Vagina (tissue), 2 donors: ENCODE results near the gene RFTN1. TPM values are rescaled to one million over a fixed set of nuclear protein-coding genes. Genes with fewer than 3 reads are reported as not detected.

Experiments
- DNase-seq, 2 donors: peaks; one replicate each; pipeline ENCODE4 v3.0.0-alpha.2; 2017; ENCODE audit errors: extremely low spot score in 2 of 2
- H3K27ac ChIP-seq: fragments of 200-600 bp; sonication (generic); one replicate; pipeline ENCODE4 v1.5.1; 2019
- H3K27me3 ChIP-seq: fragments of 200-600 bp; sonication (generic); one replicate; pipeline ENCODE4 v1.5.1; 2019
- H3K36me3 ChIP-seq, 2 donors: fragments of 200-600 bp; sonication (generic); one replicate each; pipeline ENCODE4 v1.5.1; 2017 to 2019
- H3K4me1 ChIP-seq: fragments of 200-600 bp; sonication (generic); one replicate; pipeline ENCODE4 v1.5.1; 2019
- H3K4me3 ChIP-seq, 2 donors: fragments of 200-600 bp; sonication (generic); 1 replicate in 1 of 2; 2 replicates in 1 of 2; pipeline ENCODE4 v1.5.1; 2016 to 2019
- H3K9me3 ChIP-seq: fragments of 200-600 bp; sonication (generic); one replicate; pipeline ENCODE4 v1.5.1; 2019
- POLR2A ChIP-seq, 2 donors: fragments of 450-650 bp; IDR thresholded peaks; one replicate each; pipeline ENCODE4 v1.6.1; 2017; ENCODE audit warnings: antibody characterized with exemption in 2 of 2, mild to moderate bottlenecking in 2 of 2, moderate library complexity in 2 of 2
- POLR2AphosphoS5 ChIP-seq, 2 donors: sonication (generic); formaldehyde crosslinking; IDR thresholded peaks; one replicate each; pipeline ENCODE4 v1.9.0; 2017; ENCODE audit warnings: antibody characterized with exemption in 2 of 2, mild to moderate bottlenecking in 2 of 2, low read depth in 1 of 2; ENCODE audit not compliant: insufficient read depth in 1 of 2
- intact Hi-C: fragments of 100-400 bp; cut with DNase I; formaldehyde crosslinking; loops from one replicate; pipeline ENCODE4 v1.15.1; 2023
- total RNA-seq: library from RNA; depleted of rRNA; stranded (reverse); fragments of >200 nt; gene quantifications from one replicate; pipeline ENCODE4 v1.2.3, GENCODE V29; 2016
- TF ChIP-seq, protein P1 (sequence below), 3 experiments: fragments of 450-650 bp in 2 of 3; fragments of 200-600 bp in 1 of 3; sonication (generic) in 1 of 3; IDR thresholded peaks; one replicate each; pipeline ENCODE4 v1.5.1; 2017 to 2019; ENCODE audit warnings: antibody characterized with exemption in 3 of 3, mild to moderate bottlenecking in 2 of 3, moderate library complexity in 2 of 3

Gene RFTN1
- total RNA-seq, 1 donor from 2014 or later = 47.4 TPM

DNA sequence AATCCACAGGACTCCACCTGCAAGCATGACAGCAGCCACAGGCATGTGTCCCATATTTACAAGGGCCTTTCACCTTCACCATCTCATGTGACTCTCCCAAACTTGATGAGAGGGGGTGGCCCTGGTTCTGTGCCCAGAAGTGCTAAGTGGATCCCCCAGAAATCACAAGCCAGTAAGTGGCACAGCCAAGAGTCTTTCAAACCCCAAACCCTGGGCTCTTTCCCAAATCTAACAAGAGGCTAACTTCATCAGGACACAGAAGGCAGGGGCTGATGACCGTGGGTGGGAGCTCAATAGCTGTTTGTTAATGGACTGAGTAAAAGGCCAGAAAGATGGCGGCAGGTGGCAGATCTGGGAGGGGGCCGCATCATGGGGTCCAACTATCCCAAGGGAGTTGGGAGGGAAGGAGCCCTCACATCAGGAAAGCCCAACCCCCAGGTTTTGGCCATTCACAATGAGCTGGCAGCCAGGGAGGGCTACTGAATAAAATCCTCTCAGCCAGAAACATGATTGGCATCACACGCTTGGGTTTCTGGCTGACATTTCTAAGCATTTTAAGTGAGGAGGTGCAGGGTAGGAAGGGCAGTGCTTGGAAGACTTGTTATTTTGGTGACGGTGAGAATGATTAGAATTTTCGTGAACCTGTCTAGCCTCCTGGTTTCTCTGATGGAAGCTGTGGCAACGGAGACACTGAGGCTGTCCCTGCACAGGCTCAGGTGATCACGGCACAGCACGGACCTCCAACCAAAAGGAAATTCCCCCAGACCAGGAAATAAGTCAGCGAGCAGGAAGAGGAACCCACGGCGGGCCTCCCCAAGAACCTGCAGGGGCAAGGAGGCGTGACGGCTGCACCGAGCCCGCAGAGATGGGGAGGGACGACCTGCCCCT lies 139.2 kb downstream of the RFTN1 start:
- intact Hi-C loops = no loop called here
- Histone ChIP-seq H3K4me3 (no peak overlapping the region), H3K36me3 (no peaks in the 10 kb centered on the region), H3K27ac (no peak overlapping the region), H3K4me1 (peaks cover 30% of the 10 kb centered on the region), H3K9me3 (no peaks in the 10 kb centered on the region), H3K27me3 (no peaks in the 10 kb centered on the region)
- TF ChIP-seq POLR2AphosphoS5 (IDR thresholded peaks at IDR 0.05; ENCODE audit: insufficient read depth in 1 of 2, low read depth in 1 of 2) = no peak
- TF ChIP-seq POLR2A (IDR thresholded peaks at IDR 0.05) = no peak
- TF ChIP-seq, protein P1, sequence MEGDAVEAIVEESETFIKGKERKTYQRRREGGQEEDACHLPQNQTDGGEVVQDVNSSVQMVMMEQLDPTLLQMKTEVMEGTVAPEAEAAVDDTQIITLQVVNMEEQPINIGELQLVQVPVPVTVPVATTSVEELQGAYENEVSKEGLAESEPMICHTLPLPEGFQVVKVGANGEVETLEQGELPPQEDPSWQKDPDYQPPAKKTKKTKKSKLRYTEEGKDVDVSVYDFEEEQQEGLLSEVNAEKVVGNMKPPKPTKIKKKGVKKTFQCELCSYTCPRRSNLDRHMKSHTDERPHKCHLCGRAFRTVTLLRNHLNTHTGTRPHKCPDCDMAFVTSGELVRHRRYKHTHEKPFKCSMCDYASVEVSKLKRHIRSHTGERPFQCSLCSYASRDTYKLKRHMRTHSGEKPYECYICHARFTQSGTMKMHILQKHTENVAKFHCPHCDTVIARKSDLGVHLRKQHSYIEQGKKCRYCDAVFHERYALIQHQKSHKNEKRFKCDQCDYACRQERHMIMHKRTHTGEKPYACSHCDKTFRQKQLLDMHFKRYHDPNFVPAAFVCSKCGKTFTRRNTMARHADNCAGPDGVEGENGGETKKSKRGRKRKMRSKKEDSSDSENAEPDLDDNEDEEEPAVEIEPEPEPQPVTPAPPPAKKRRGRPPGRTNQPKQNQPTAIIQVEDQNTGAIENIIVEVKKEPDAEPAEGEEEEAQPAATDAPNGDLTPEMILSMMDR (IDR thresholded peaks at IDR 0.05) = no peak
- DNase-seq = no peak

GRCh38 chr3:16373341-16373946 lies 140.1 kb downstream of the RFTN1 start:
- H3K4me1 ChIP-seq = peaks cover 30% of the 10 kb centered on the region

GRCh38 chr3:16372362-16373292 lies 140.9 kb downstream of the RFTN1 start:
- Histone ChIP-seq H3K27me3 (no peaks in the 10 kb centered on the region), H3K9me3 (no peaks in the 10 kb centered on the region), H3K27ac (no peak overlapping the region), H3K4me3 (no peak overlapping the region), H3K4me1 (peaks cover 30% of the 10 kb centered on the region), H3K36me3 (no peaks in the 10 kb centered on the region)
- no peak for DNase-seq
- intact Hi-C loops = no loop called here
- TF ChIP-seq POLR2A (IDR thresholded peaks at IDR 0.05) (no peak), POLR2AphosphoS5 (IDR thresholded peaks at IDR 0.05; ENCODE audit: insufficient read depth in 1 of 2, low read depth in 1 of 2) (no peak)
- TF ChIP-seq, protein P1 (IDR thresholded peaks at IDR 0.05) = no peak

More at GRCh38 chr3:16373341-16373946, 140.1 kb downstream of the RFTN1 start:
- no peak overlapping the region for H3K4me3 ChIP-seq
- no peak for TF ChIP-seq POLR2A (IDR thresholded peaks at IDR 0.05)
- no peak for TF ChIP-seq POLR2AphosphoS5 (IDR thresholded peaks at IDR 0.05; ENCODE audit: insufficient read depth in 1 of 2, low read depth in 1 of 2)
- TF ChIP-seq, protein P1 (IDR thresholded peaks at IDR 0.05) = no peak
- H3K9me3 ChIP-seq = no peaks in the 10 kb centered on the region
- no peak overlapping the region for H3K27ac ChIP-seq
- no peak for DNase-seq
- intact Hi-C loops = no loop called here
- H3K27me3 ChIP-seq = no peaks in the 10 kb centered on the region
- no peaks in the 10 kb centered on the region for H3K36me3 ChIP-seq

- Histone ChIP-seq H3K4me3 (no peak overlapping the region), H3K27ac (no peak overlapping the region), H3K4me1 (peaks cover 30% of the 10 kb centered on the region), H3K27me3 (no peaks in the 10 kb centered on the region), H3K36me3 (no peaks in the 10 kb centered on the region), H3K9me3 (no peaks in the 10 kb centered on the region)
- no peak for TF ChIP-seq POLR2A (IDR thresholded peaks at IDR 0.05)
- TF ChIP-seq, protein P1 (IDR thresholded peaks at IDR 0.05) = no peak
- no peak for TF ChIP-seq POLR2AphosphoS5 (IDR thresholded peaks at IDR 0.05; ENCODE audit: insufficient read depth in 1 of 2, low read depth in 1 of 2)
- intact Hi-C loops = no loop called here
- DNase-seq = no peak
Measured at GRCh38 chr3:16370872-16371740, 142.4 kb downstream of the RFTN1 start.
